ENCODE data around the gene UGT1A6.

UGT1A6 gene

GRCh38 chr2:233758141-233758540, 65.5 kb downstream of the UGT1A6 start:
- TF ChIP-seq, protein P1, sequence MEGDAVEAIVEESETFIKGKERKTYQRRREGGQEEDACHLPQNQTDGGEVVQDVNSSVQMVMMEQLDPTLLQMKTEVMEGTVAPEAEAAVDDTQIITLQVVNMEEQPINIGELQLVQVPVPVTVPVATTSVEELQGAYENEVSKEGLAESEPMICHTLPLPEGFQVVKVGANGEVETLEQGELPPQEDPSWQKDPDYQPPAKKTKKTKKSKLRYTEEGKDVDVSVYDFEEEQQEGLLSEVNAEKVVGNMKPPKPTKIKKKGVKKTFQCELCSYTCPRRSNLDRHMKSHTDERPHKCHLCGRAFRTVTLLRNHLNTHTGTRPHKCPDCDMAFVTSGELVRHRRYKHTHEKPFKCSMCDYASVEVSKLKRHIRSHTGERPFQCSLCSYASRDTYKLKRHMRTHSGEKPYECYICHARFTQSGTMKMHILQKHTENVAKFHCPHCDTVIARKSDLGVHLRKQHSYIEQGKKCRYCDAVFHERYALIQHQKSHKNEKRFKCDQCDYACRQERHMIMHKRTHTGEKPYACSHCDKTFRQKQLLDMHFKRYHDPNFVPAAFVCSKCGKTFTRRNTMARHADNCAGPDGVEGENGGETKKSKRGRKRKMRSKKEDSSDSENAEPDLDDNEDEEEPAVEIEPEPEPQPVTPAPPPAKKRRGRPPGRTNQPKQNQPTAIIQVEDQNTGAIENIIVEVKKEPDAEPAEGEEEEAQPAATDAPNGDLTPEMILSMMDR (IDR thresholded peaks at IDR 0.05; ENCODE audit: insufficient read depth, low read depth, low read length, missing control alignments): no peak

GRCh38 chr2:233758849-233759248, 66.2 kb downstream of the UGT1A6 start:
- TF ChIP-seq, protein P1 (IDR thresholded peaks at IDR 0.05; ENCODE audit: insufficient read depth, low read depth, low read length, missing control alignments): no peak
- H3K4me3 ChIP-seq (ENCODE audit: low read length): no peak overlapping the region
- no peak for DNase-seq (ENCODE audit: low read depth)

More at GRCh38 chr2:233758141-233758540, 65.5 kb downstream of the UGT1A6 start:
- H3K4me3 ChIP-seq (ENCODE audit: low read length): no peak overlapping the region
- no peak for DNase-seq (ENCODE audit: low read depth)

- no peak within 1 kb of the TSS for H3K4me3 ChIP-seq (ENCODE audit: low read length)
- TF ChIP-seq, protein P1 (IDR thresholded peaks at IDR 0.05; ENCODE audit: insufficient read depth, low read depth, low read length, missing control alignments): no peak
- no peak for DNase-seq (ENCODE audit: low read depth)
Measured at GRCh38 chr2:233760043-233760442, 67.4 kb downstream of the UGT1A6 start, which contains the start of gene UGT1A1. Gene UGT1A1 (plus strand): TSS chr2:233760270. CDS start chr2:233760288, 18 bp downstream.

- TF ChIP-seq, protein P1 (IDR thresholded peaks at IDR 0.05; ENCODE audit: insufficient read depth, low read depth, low read length, missing control alignments): no peak
- DNase-seq (ENCODE audit: low read depth): peak; percentile 68
- H3K4me3 ChIP-seq (ENCODE audit: low read length): no peak overlapping the region
Measured at GRCh38 chr2:233761040-233761769, 68.5 kb downstream of the UGT1A6 start.

GRCh38 chr2:233764264-233764663, 71.6 kb downstream of the UGT1A6 start:
- H3K4me3 ChIP-seq (ENCODE audit: low read length): no peak overlapping the region
- DNase-seq (ENCODE audit: low read depth): peak; percentile 32
- TF ChIP-seq, protein P1 (IDR thresholded peaks at IDR 0.05; ENCODE audit: insufficient read depth, low read depth, low read length, missing control alignments): no peak

GRCh38 chr2:233764761-233765160, 72.1 kb downstream of the UGT1A6 start:
- TF ChIP-seq, protein P1 (IDR thresholded peaks at IDR 0.05; ENCODE audit: insufficient read depth, low read depth, low read length, missing control alignments): no peak

GRCh38 chr2:233766416-233766815, 73.7 kb downstream of the UGT1A6 start:
- TF ChIP-seq, protein P1 (IDR thresholded peaks at IDR 0.05; ENCODE audit: insufficient read depth, low read depth, low read length, missing control alignments): no peak
- no peak overlapping the region for H3K4me3 ChIP-seq (ENCODE audit: low read length)
- no peak for DNase-seq (ENCODE audit: low read depth)

More at GRCh38 chr2:233764761-233765160, 72.1 kb downstream of the UGT1A6 start:
- no peak for DNase-seq (ENCODE audit: low read depth)
- no peak overlapping the region for H3K4me3 ChIP-seq (ENCODE audit: low read length)
